ENCODE results near the gene ZBTB8B. TPM values are rescaled to one million over a fixed set of nuclear protein-coding genes. Genes with fewer than 3 reads are reported as not detected.
"Not testable (repeated sequence)": the region's sequence is repeated elsewhere in the genome, so short reads cannot be mapped to it uniquely, and the experiment has no call there.

Gene ZBTB8B
- under 0.01 TPM in 2 replicates for total RNA-seq

DNA sequence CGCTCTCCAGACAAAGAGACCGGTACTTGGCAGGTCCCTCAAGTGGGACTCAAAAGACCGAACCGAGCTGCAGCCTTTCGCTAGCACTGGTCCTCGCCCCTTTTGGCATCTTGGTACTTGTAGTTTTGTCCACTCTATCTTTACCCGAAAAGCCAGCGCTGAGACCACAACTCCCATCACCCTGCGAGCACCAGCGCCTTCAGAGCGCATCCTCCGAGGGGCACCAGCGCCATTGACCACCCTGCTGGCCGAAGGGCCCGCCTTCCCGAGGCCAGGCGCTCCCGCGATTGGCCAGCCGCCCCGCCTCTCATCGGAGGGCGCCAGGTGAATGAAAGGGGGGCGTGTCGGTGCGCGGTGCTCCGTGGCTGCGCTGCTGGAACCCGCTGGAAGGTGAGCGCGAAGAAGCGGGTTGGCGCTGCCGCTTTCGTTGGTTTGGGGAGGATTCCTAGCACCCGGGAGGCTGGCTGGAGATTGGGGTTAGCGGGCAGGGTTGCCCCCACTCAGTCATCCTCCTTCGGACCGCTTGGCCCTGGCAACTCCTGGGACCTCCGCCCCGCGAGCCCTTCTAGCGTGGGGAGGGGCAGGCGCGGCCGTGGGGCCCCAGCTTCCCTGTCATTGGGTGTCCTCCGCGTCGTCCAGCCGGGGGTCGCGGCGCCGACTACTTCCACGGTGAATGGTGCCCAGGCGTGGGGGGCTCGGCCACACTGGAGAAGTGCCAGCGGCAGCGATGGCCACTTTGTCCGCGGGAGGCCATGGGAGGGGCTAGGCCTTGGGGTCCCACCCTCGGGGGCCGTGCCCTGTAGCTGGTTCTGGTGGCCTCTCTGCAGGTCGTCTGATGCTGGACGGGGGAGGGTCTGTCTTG, at the start of gene ZBTB8B:
ZBTB8B (plus strand) TSS at position 357 of the 862 bp plus-strand sequence. CDS start 5,553 bp downstream, outside the sequence.
- peak; percentile 63 for DNase-seq

DNA sequence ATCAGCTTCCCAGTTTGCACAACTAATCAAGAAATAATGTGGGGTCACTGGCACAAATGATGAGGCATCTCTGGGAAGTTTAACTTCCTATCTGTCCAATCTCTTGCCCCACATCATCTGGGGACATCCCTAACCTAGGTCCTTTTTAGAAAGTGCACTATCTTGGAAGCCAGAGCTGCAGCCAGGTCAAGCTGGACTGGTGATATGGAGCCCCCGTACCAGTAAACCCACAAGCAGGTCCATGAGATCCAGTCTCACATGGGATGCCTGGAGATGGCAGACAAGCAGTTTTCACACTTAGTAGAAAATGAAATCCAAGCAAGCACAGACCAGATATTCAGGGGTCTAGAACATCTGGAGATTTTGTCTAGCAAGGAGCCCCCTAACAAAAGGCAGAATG, 43.1 kb upstream of the ZBTB8B start:
- no peak for DNase-seq

DNA sequence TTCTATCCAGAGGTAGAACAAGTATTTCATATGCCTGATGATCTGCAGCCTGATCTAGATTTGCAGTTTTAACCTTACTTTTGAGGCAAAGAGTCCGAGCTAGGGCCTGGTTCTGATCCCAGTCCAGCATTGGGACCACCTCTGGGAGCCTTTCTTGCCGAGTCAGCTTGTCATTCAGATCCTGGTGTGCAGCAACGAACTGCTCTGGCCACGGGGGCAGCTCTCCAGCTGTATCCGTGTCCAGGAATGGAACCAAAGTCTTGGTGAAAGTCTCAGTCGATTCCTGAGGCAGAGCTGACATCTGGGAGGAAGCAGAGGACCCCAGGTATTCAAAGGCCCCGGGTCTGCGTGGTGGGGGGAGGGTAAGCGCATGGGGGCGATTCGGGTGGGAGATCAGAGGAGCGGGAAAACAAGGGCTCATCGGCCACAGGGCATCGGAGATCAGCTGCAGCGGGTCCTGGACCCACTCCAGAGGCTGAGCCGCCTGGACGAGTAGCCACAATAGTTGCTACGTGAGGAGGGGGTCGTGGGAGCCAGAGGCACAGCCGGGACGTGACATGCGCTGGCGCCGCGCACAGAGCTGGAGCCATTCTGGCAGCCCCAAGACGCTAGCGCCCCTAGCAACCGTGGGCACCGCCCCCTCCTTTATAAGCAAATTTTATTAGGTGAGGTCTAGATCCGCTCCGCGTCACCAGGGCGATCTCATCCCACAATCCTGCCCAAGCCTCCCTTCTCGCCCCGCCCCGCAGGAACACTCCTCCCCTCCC, 38.2 kb upstream of the ZBTB8B start:
- no peak for DNase-seq

DNA sequence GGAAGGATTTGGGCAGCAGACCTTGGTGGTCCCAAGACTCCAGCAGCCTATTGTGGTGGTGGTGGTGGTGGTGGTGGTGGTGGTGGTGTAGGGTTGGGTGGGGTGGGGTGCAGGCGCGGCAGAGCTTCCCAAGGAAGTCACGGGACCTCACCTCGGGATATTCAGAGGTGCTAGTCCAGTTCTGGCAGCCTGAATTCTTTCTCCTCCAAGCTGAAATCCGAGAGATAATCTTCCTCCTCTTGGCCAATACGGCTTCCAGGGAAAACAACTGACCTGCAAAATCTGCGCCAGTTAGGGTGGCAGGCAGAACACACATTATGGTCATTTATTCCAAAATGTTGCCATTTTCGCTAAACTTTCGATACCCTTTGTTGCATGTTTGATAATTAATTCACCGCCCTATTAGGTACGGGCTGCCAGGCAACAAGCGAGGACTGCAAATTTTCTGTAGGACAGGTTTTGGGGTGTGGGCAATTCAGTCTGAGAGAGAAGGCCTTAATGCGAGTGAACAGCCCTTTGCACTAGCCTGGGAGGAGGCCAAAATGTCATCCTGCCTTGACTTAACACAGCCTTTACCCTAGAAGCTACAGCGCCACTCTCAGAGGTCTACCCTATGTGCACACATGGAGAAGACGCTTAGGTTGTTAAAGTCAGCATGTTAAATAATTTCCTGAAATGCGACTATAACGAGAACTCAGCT, 37.5 kb upstream of the ZBTB8B start:
- DNase-seq = no peak

DNA sequence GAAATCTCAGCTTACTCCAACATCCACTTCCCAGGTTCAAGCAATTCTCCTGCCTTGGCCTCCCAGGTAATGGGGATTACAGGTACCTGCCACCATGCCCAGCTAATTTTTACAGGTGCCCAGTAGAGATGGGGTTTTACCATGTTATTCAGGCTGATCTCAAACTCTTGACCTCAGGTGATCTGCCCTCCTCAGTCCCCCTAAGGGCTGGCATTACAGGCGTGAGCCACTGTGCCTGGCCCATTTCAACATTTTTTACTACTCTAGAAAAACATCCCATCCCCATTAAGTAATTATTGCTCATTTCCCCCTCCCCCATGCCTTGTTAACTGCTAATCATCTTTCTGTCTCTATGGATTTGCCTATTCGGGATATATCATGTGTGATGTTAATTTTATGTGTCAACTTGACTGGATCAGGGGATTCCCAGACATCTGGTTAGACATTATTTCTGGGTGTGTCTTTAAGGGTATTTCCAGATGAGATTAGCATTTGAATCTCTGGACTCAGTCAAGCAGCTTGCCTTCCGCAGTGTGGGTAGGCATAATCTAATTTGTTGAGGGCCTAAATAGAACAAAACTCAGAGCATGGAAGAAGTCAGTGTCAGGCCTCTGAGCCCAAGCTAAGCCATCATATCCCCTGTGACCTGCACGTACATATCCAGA, 33.0 kb upstream of the ZBTB8B start:
- DNase-seq = no peak

DNA sequence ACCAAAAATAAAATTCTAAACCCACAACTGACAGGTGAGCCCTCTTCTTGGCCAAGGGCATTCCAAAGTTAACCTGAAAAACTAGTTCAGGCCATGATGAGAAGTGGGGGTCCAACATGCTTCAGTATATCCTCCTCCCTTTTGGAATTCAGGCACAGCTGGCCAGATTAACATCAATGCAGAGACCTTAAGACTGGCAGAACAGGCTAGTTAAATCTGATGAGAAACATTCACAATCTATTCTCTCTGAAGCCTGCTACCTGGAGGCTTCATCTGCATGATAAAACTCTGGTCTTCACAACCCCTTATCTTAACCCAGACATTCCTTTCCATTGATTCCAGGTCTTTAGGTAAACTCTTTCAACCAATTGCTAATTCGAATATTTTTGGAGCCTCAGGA, 26.7 kb upstream of the ZBTB8B start:
- DNase-seq = no peak

DNA sequence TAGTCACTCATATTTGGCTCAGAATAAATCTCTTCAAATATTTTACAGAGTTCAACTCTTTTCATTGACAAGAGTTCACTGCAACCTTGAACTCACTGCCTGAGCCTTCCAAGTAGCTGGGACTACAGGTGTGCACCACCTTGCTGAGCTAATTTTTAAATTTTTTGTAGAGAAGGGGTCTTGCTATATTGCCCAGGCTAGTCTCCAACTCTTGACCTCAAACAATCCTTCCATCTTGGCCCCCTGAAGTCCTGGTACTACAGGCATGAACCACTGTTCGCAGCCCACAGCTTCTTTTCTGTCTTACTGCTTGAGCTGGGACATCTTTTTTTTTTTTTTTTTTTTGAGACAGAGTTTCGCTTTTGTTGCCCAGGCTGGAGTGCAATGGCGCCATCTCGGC, 26.1 kb upstream of the ZBTB8B start:
- not testable (repeated sequence) for DNase-seq

DNA sequence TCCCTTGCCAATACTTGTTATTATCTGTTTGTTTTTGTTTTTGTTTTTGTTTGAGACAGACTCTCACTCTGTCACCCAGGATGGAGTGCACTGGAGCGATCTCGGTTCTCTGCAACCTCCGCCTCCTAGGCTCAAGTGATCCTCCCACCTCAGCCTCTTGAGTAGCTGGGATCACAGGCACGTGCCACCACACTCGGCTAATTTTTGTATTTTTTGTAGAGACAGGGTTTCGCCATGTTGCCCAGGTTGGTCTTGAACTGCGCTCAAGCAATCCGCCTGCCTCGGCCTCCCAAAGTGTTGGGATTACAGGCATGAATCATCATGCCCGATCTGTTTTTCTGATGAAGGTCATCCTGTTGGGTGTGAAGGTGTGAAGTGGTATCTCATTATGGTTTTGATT, 23.4 kb upstream of the ZBTB8B start:
- DNase-seq = not testable (repeated sequence)

DNA sequence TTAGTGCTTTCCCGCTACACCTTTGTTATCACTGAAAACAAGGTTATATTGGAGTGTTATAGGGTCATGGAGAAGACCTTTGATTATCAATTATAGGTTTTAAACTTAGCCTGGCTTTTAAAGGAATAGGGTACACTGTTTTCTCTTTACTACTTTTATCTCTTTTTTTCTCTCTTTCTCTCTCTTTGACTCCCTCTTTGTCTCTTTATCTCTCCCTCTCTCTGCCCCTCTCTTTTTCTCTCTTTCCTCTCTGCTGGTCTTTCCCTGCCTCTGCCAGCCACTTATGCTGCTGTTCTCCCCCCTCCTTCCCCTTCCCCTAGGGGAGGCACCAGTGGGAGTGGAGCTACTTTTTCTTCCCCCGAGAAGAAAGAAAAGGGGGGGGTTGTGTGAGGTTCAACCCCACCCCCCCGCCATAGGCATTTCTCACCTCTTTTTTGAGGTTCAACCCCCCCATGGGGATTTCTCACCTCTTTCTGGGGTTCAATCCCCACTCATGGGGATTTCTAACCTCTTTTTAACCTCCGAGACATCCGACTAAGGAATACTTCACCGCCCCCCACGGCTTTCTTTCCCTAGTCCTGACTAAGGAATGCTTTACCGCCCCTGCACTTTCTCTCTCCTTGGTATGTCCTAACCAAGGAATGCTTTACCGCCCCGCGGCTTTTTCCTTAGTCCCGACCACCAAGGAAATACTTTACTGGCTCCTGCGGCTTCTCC, 17.2 kb upstream of the ZBTB8B start:
- peak; percentile 39 for DNase-seq

DNA sequence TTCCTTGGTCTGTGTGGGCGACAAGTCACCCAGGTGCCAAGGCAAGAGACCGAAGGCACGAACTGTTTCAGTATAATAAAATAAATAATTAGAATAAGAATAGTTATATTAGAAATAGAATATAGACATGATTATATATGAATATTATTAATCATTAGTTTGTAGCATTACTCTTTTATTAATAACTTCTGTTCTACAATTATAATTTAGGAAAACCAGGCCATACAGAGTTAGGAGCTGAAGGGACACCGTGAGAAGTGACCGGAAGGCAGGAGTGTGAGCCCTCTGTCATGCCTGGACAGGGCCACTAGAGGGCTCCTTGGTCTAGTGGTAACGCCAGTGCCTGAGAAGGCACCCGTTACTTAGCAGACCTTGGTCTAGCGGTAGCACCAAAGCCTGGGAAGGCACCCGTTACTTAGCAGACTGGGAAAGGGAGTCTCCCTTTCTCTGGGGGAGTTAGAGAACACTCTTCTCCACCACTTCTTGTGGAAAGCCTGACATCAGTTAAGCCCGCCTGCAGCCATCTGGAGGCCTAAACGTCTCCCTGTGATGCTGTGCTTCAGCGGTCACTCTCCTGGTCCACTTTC, 16.6 kb upstream of the ZBTB8B start:
- peak; percentile 83 for DNase-seq

DNA sequence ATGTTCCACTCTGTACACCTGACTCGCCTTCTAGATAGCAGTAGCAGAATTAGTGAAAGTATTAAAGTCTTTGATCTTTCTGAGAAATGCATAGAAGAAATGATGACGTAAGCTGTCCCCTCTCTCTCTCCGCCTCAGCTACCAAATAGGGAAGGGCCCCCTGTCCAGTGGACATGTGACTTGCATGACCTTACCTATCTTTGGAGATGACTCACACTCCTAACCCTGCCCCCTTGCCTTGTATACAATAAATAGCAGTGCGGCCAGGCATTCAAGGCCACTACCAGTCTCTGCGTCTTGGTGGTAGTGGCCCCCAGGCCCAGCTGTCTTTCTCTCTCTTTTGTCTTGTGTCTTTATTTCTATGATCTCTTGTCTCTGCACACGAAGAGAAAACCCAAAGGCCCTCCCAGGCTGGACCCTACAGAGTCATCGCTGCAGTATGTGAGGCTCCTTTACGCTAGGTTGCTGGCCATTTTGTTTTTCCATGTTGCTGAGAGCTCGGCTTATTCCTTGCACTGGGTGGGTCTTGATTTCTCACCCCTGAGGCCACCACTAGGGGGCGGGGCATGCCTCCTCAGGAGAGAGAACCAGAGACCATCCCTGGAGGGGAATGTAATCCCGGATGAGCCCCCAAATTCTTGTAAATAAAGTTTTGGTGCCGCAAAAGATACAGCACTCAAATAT, 16.0 kb upstream of the ZBTB8B start:
- peak; percentile 36 for DNase-seq

DNA sequence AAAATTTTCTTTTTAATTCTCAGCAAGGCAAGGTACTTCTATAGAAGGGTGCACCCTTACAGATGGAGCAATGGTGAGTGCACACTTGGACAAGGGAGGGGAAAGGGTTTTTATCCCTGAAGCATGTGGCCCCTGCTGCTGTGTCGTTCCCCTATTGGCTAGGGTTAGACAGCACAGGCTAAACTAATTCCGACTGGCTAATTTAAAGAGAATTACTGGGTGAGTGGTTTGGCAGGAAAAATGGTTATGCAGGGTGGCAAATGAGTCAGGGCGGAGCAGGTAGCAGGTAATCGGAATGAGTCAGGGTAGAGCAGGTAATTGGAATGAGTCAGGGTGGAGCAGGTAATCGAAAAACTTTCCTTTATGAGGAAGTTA, 15.4 kb upstream of the ZBTB8B start:
- DNase-seq = not testable (repeated sequence)

DNA sequence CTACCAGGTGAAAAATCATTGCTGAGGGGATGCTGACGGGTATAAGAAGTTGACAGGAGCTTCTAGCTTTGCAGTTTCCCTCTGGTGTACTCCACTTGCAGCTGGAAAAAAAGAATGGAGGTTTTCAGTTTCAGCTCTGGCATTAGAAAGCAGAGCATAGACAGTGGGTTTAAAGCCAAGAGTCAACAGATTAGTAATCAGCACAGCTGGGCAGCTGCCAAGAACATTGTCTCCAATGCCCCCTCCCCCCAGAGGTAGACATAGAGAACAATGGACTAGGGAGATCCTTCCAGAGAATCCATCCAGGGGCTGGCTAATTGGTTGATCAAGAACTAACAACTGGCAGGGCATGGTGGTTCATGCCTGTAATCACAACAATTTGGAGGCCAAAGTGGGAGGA, 10.1 kb upstream of the ZBTB8B start:
- peak; percentile 89 for DNase-seq

DNA sequence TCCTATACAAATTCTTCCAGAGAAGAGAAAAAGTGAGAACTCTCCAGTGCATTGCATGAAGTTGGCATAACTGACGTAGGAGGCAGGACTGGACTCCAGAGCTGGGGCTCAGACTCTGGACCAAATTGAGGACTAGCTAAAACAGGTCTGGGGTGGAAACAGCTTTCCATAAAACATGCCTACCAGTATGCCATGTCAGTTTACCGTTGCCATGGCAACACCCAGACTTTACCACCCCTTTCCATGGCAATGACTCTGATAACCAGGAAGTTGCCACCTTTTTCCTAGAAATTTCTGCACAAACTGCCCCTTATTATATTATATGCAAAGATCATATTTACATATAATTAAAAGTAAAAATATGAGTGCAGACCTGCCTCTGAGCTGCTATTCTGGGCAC, 8.9 kb upstream of the ZBTB8B start:
- no peak for DNase-seq

DNA sequence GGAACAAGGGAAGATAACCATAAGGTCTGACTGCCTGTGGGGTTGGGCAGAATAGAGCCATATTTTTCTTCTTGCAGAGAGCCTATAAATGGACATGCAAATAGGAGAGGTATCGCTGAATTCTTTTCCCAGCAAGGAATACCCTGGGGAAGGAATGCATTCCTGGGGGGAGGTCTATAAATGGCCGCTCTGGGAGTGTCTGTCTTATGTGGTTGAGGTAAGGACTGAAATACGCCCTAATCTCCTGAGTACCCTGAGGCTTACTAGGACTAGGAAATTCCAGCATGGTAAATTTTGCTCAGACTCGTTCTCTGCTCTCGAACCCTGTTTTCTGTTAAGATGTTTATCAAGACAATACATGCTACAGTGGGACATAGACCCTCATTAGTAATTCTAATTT, 6.1 kb upstream of the ZBTB8B start:
- not testable (repeated sequence) for DNase-seq

DNA sequence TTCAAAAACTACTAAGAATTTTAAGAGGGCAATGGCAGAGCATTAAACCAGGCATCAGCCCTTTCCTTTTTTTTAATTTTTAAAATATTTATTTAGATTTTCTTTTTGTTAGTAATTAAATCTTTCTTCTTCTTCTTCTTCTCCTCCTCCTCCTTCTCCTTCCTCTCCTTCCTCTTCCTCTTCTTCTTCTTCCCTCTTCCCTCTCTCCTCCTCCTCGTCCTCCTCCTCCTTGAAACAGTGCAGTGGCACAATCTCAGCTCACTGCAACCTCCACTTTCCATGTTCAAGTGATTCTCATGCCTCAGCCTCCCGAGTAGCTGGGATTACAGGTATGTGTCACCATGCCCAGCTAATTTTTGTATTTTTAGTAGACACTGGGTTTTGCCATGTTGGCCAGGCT, 1.9 kb upstream of the ZBTB8B start:
- not testable (repeated sequence) for DNase-seq

DNA sequence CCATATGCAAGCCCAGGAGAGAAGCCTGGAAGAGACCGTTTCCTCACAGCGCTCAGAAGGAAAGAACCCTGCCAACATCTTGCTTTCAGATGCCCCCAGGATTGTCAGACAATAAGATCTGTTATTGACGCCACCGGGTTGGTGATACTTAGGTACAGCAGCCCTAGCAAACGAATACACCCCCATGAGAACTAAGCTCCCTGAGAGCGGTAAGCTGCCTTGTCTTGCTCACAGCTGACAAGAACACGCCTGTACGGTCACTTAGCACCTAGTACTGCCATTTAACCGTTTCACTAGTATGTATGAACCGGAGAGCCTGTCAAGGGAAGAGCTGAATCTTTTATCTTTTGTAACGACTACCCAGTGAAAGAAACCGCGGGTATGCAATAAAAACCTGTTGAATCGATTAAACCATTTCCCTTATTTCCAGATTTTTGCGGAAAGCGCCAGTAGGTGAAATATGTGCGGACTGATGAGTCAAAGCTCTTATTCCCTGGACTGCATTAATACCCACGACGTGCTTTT, 619 bp upstream of the ZBTB8B start:
- DNase-seq = peak; percentile 40

DNA sequence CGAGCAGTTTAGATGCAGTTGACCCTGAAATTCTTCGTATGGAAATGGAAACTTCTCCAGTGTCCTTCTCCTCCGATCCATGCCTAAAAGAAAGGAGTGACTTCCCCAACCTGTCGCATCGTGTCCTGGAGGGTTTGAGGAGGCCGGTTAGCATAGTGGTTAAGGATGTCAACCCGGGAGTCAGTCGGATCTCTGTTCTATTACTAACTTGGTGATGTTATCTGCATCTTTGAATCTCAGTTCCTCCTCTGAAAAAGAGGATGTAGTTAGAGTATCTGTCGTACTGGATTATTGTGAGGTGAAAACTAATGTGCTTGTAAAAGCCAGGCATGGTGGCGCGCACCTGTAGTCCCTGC, 684 bp downstream of the ZBTB8B start:
- no peak for DNase-seq

DNA sequence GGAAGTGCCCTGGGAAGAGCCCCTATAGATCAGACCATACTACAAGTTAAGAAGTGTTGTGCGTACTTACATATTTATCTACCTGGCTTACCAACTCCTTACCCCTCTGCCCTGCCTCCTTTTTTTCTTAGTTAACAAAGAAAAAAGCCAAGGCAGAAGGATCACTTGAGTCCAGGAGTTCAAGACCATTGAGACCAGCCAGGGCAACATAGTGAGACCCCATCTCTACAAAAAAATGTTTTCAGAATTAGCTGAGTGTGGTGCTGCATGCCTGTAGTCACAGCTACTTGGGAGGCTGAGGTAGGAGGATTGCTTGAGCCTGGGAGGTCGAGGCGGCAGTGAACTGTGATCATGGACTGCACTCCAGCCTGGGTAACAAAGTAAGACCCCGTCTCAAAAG, 1.9 kb downstream of the ZBTB8B start:
- DNase-seq = no peak

DNA sequence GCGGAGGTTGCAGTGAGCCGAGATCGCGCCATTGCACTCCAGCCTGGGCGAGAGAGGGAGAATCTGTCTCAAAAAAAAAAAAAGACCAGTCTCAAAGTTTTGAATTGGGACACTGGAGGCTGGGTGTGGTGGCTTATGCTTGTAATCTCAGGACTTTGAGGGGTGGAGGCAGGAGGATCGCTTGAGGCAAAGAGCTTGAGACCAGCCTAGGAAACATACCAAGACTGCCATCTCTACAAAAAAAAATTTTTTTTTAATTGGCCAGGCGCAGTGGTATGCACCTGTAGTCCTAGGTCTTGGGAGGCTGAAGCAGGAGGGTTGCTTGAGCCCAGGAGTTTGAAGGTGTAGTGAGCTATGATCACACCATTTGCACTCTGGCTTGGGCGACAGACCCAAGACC, 3.9 kb downstream of the ZBTB8B start:
- no peak for DNase-seq

DNA sequence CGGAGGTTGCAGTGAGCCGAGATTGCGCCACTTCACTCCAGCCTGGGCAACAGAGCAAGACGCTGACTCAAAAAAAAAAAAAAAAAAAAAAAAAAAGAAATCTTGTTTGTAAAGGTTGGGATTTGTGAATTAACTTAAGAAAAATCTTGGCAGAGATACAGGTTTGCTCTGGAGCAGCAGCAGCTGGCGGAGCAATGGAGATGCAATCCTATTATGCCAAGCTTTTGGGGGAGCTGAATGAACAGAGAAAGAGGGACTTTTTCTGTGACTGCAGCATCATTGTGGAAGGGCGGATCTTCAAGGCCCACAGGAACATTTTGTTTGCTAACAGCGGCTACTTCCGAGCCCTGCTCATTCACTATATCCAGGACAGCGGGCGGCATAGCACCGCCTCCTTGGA, 5.6 kb downstream of the ZBTB8B start:
- no peak for DNase-seq
